ENCODE data around the gene CSNK1G3.

DNA sequence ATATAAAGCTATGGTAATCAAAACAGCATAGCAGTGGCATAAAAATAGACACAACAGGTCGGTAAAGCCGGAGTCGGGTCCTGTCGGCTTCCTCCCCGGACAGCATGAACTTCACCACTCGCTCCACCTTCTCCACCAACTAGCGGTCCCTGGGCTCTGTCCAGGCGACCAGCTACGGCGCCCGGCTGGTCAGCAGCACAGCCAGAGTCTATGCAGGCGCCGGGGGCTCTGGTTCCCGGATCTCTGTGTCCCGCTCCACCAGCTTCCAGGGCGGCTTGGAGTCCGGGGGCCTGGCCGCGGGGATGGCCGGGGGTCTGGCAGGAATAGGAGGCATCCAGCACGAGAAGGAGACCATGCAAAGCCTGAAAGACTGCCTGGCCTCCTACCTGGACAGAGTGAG is 124.0 kb downstream of the CSNK1G3 start:
- TF ChIP-seq POLR2AphosphoS5 (IDR thresholded peaks at IDR 0.05) = no peak
- TF ChIP-seq POLR2A (IDR thresholded peaks at IDR 0.05) = no peak
- TF ChIP-seq CTCF (IDR thresholded peaks at IDR 0.05) = no peak
- TF ChIP-seq EP300 (IDR thresholded peaks at IDR 0.05) = no peak
